ENCODE data around the gene JAK2.

JAK2 gene

DNA sequence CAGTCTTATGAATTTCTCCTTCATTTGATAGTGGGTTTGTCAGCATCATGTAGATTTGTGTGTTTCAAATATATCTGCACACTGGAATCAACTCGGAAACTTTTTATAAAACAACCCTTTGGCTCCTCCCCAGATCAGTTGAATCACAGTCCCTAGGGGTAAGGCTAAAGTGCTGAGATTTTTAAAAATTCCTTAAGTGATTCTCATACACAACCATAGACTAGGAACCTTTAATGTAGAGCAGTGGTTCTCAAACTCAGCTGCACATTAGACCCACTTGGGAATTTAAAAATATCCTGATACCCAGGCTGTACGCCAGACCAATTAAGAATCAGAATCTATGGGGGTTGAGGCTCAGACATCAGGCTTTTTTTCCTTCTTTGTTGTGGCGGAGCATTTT is 17.5 kb upstream of the JAK2 start:
- no peak for ATAC-seq
- TF ChIP-seq, protein P1, sequence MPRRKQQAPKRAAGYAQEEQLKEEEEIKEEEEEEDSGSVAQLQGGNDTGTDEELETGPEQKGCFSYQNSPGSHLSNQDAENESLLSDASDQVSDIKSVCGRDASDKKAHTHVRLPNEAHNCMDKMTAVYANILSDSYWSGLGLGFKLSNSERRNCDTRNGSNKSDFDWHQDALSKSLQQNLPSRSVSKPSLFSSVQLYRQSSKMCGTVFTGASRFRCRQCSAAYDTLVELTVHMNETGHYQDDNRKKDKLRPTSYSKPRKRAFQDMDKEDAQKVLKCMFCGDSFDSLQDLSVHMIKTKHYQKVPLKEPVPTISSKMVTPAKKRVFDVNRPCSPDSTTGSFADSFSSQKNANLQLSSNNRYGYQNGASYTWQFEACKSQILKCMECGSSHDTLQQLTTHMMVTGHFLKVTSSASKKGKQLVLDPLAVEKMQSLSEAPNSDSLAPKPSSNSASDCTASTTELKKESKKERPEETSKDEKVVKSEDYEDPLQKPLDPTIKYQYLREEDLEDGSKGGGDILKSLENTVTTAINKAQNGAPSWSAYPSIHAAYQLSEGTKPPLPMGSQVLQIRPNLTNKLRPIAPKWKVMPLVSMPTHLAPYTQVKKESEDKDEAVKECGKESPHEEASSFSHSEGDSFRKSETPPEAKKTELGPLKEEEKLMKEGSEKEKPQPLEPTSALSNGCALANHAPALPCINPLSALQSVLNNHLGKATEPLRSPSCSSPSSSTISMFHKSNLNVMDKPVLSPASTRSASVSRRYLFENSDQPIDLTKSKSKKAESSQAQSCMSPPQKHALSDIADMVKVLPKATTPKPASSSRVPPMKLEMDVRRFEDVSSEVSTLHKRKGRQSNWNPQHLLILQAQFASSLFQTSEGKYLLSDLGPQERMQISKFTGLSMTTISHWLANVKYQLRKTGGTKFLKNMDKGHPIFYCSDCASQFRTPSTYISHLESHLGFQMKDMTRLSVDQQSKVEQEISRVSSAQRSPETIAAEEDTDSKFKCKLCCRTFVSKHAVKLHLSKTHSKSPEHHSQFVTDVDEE (CRISPR knock-in tag; IDR thresholded peaks at IDR 0.05): no peak
- TF ChIP-seq ESRRG (CRISPR knock-in tag; IDR thresholded peaks at IDR 0.05) (no peak), ZNF8 (CRISPR knock-in tag; IDR thresholded peaks at IDR 0.05) (no peak), ZFP30 (CRISPR knock-in tag; IDR thresholded peaks at IDR 0.05) (no peak), ZFP3 (CRISPR knock-in tag; IDR thresholded peaks at IDR 0.05) (no peak), GLIS3 (CRISPR knock-in tag; IDR thresholded peaks at IDR 0.05) (no peak), BACH2 (CRISPR knock-in tag; IDR thresholded peaks at IDR 0.05; ENCODE audit: borderline replicate concordance) (no peak), ZNF565 (CRISPR knock-in tag; conservative IDR thresholded peaks at IDR 0.05; ENCODE audit: low read depth) (no peak), ARNTL (CRISPR knock-in tag; IDR thresholded peaks at IDR 0.05; ENCODE audit: borderline replicate concordance, low read depth) (no peak), PPARA (CRISPR knock-in tag; IDR thresholded peaks at IDR 0.05; ENCODE audit: borderline replicate concordance) (no peak)
- TF ChIP-seq, protein P2, sequence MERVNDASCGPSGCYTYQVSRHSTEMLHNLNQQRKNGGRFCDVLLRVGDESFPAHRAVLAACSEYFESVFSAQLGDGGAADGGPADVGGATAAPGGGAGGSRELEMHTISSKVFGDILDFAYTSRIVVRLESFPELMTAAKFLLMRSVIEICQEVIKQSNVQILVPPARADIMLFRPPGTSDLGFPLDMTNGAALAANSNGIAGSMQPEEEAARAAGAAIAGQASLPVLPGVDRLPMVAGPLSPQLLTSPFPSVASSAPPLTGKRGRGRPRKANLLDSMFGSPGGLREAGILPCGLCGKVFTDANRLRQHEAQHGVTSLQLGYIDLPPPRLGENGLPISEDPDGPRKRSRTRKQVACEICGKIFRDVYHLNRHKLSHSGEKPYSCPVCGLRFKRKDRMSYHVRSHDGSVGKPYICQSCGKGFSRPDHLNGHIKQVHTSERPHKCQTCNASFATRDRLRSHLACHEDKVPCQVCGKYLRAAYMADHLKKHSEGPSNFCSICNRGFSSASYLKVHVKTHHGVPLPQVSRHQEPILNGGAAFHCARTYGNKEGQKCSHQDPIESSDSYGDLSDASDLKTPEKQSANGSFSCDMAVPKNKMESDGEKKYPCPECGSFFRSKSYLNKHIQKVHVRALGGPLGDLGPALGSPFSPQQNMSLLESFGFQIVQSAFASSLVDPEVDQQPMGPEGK (CRISPR knock-in tag; IDR thresholded peaks at IDR 0.05; ENCODE audit: borderline replicate concordance): no peak

DNA sequence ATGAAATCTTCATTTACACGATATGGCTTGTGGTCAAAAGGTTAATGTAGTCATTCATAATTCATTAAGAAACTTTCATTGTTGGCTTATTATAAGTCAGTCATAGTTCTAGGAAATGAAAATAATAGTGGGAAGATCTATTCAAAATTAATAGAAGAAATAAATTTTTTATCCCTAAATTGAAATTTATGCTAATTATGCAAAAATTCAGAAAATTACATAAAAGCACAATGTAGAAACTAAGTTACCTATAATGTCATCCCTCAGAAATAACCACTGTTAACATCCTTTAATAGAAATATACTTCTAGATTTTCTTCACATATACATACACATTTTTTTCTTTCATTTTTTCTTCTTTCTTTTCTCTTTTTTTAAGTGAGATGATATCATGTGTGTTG is 15.9 kb upstream of the JAK2 start:
- TF ChIP-seq GLIS3 (CRISPR knock-in tag; IDR thresholded peaks at IDR 0.05): no peak
- TF ChIP-seq OSR1 (CRISPR knock-in tag; IDR thresholded peaks at IDR 0.05): no peak
- TF ChIP-seq, protein P3, sequence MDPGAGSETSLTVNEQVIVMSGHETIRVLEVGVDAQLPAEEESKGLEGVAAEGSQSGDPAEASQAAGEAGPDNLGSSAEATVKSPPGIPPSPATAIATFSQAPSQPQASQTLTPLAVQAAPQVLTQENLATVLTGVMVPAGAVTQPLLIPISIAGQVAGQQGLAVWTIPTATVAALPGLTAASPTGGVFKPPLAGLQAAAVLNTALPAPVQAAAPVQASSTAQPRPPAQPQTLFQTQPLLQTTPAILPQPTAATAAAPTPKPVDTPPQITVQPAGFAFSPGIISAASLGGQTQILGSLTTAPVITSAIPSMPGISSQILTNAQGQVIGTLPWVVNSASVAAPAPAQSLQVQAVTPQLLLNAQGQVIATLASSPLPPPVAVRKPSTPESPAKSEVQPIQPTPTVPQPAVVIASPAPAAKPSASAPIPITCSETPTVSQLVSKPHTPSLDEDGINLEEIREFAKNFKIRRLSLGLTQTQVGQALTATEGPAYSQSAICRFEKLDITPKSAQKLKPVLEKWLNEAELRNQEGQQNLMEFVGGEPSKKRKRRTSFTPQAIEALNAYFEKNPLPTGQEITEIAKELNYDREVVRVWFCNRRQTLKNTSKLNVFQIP (CRISPR knock-in tag; IDR thresholded peaks at IDR 0.05; ENCODE audit: borderline replicate concordance, low read depth): no peak
- TF ChIP-seq ZC3H10 (CRISPR knock-in tag; IDR thresholded peaks at IDR 0.05): no peak
- TF ChIP-seq ZNF70 (CRISPR knock-in tag; IDR thresholded peaks at IDR 0.05): no peak
- TF ChIP-seq ESRRG (CRISPR knock-in tag; IDR thresholded peaks at IDR 0.05): no peak
- no peak for TF ChIP-seq TOX (CRISPR knock-in tag; IDR thresholded peaks at IDR 0.05; ENCODE audit: borderline replicate concordance)
- no peak for TF ChIP-seq ARNTL (CRISPR knock-in tag; IDR thresholded peaks at IDR 0.05; ENCODE audit: borderline replicate concordance, low read depth)
- no peak for TF ChIP-seq ZFP30 (CRISPR knock-in tag; IDR thresholded peaks at IDR 0.05)
- TF ChIP-seq PPARA (CRISPR knock-in tag; IDR thresholded peaks at IDR 0.05; ENCODE audit: borderline replicate concordance): no peak
- TF ChIP-seq, protein P1 (CRISPR knock-in tag; IDR thresholded peaks at IDR 0.05): no peak
- TF ChIP-seq ZFP3 (CRISPR knock-in tag; IDR thresholded peaks at IDR 0.05): no peak
- no peak for TF ChIP-seq SNAI2 (CRISPR knock-in tag; IDR thresholded peaks at IDR 0.05)
- no peak for TF ChIP-seq ZNF565 (CRISPR knock-in tag; conservative IDR thresholded peaks at IDR 0.05; ENCODE audit: low read depth)
- no peak for ATAC-seq

GRCh38 chr9:4970970-4971641 is 14.0 kb upstream of the JAK2 start:
- TF ChIP-seq ZFP30 (CRISPR knock-in tag; IDR thresholded peaks at IDR 0.05) (no peak), ZNF8 (CRISPR knock-in tag; IDR thresholded peaks at IDR 0.05) (no peak), BACH2 (CRISPR knock-in tag; IDR thresholded peaks at IDR 0.05; ENCODE audit: borderline replicate concordance) (no peak), GLIS3 (CRISPR knock-in tag; IDR thresholded peaks at IDR 0.05) (no peak), ZNF70 (CRISPR knock-in tag; IDR thresholded peaks at IDR 0.05) (no peak), ZC3H10 (CRISPR knock-in tag; IDR thresholded peaks at IDR 0.05) (no peak), PPARA (CRISPR knock-in tag; IDR thresholded peaks at IDR 0.05; ENCODE audit: borderline replicate concordance) (no peak), ZFP3 (CRISPR knock-in tag; IDR thresholded peaks at IDR 0.05) (no peak), CSDC2 (CRISPR knock-in tag; IDR thresholded peaks at IDR 0.05) (no peak), SNAI2 (CRISPR knock-in tag; IDR thresholded peaks at IDR 0.05) (no peak), ISL1 (CRISPR knock-in tag; IDR thresholded peaks at IDR 0.05) (no peak), ESRRG (CRISPR knock-in tag; IDR thresholded peaks at IDR 0.05) (no peak), CREB5 (CRISPR knock-in tag; IDR thresholded peaks at IDR 0.05; ENCODE audit: low read depth) (no peak), RARB (CRISPR knock-in tag; IDR thresholded peaks at IDR 0.05) (no peak)
- TF ChIP-seq, protein P4, sequence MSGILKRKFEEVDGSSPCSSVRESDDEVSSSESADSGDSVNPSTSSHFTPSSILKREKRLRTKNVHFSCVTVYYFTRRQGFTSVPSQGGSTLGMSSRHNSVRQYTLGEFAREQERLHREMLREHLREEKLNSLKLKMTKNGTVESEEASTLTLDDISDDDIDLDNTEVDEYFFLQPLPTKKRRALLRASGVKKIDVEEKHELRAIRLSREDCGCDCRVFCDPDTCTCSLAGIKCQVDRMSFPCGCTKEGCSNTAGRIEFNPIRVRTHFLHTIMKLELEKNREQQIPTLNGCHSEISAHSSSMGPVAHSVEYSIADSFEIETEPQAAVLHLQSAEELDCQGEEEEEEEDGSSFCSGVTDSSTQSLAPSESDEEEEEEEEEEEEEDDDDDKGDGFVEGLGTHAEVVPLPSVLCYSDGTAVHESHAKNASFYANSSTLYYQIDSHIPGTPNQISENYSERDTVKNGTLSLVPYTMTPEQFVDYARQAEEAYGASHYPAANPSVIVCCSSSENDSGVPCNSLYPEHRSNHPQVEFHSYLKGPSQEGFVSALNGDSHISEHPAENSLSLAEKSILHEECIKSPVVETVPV (CRISPR knock-in tag; IDR thresholded peaks at IDR 0.05): no peak
- ATAC-seq: no peak
